OCI-LY1 (cell line): ENCODE data around the gene SVOPL.

Source experiments
- CTCF ChIP-seq: fragments of 200-600 bp; sonication (generic), shearing (Covaris generic); IDR thresholded peaks from 2 replicates; pipeline ENCODE4 v1.5.1; 2017; ENCODE audit warnings: mild to moderate bottlenecking, antibody characterized with exemption, low read length, moderate library complexity, mixed read lengths
- EZH2 ChIP-seq: fragments of 200-600 bp; sonication (generic), shearing (Covaris generic); IDR thresholded peaks from 2 replicates; pipeline ENCODE4 v1.8.0; 2017; ENCODE audit warnings: borderline replicate concordance, mixed run types, mild to moderate bottlenecking, antibody characterized with exemption, low read length, moderate library complexity, mixed read lengths

GRCh38 chr7:138679793-138680192 lies 21.4 kb downstream of the SVOPL start:
- TF ChIP-seq EZH2 = no peak
- TF ChIP-seq CTCF = no peak
